Activated B cell treated with CpG ODN at 0.5 μM for 24 hours (primary cell): ENCODE measurements around the gene GABRB2. TPM values are rescaled to one million over a fixed set of nuclear protein-coding genes. Genes with fewer than 3 reads are reported as not detected.

Experiments used
- ATAC-seq: fragments of 200-7000 bp; cut with Tn5 transposase; one replicate; pipeline ENCODE4 v1.10.0; 2021; ENCODE audit warnings: low read depth, mild to moderate bottlenecking, moderate library complexity
- CTCF ChIA-PET: fragments of 350-600 bp; sonication (Branson Sonifier 250); formaldehyde crosslinking; loops from one replicate; lab custom pipeline; 2021; ENCODE audit warnings: antibody characterized with exemption; lab: Charles Lee
- POLR2A ChIA-PET: fragments of 350-600 bp; sonication (Branson Sonifier 250); formaldehyde crosslinking; loops from one replicate; lab custom pipeline; 2021; ENCODE audit warnings: antibody characterized with exemption; lab: Charles Lee
- DNase-seq: peaks from one replicate; pipeline ENCODE4 v3.0.0; 2022
- H3K27ac Mint-ChIP-seq: one replicate; pipeline ENCODE4 v1.8.0; 2020; ENCODE audit warnings: mixed read lengths
- H3K27me3 Mint-ChIP-seq: one replicate; pipeline ENCODE4 v1.8.0; 2021; ENCODE audit warnings: mixed read lengths
- H3K36me3 Mint-ChIP-seq: one replicate; pipeline ENCODE4 v1.8.0; 2021; ENCODE audit warnings: low read depth, mixed read lengths
- H3K4me1 Mint-ChIP-seq: one replicate; pipeline ENCODE4 v1.8.0; 2021; ENCODE audit warnings: mixed read lengths
- H3K4me3 Mint-ChIP-seq: one replicate; pipeline ENCODE4 v1.8.0; 2020; ENCODE audit warnings: mild to moderate bottlenecking, mixed read lengths
- H3K9me3 Mint-ChIP-seq: one replicate; pipeline ENCODE4 v1.8.0; 2020; ENCODE audit warnings: mixed read lengths
- intact Hi-C: fragments of 100-400 bp; cut with micrococcal nuclease; formaldehyde crosslinking; loops from one replicate; pipeline ENCODE4 v1.15.1; 2024
- total RNA-seq: library from RNA; stranded (reverse); gene quantifications from 2 replicates; pipeline ENCODE4 v1.2.3, GENCODE V29; 2022
- TF ChIP-seq, protein P1 (sequence below): fragments of 200-600 bp; IDR thresholded peaks from one replicate; pipeline ENCODE4 v1.8.0; 2022; ENCODE audit warnings: antibody characterized with exemption, mild to moderate bottlenecking

GABRB2 gene
- total RNA-seq, 1 donor from 2014 or later: not detected

DNA sequence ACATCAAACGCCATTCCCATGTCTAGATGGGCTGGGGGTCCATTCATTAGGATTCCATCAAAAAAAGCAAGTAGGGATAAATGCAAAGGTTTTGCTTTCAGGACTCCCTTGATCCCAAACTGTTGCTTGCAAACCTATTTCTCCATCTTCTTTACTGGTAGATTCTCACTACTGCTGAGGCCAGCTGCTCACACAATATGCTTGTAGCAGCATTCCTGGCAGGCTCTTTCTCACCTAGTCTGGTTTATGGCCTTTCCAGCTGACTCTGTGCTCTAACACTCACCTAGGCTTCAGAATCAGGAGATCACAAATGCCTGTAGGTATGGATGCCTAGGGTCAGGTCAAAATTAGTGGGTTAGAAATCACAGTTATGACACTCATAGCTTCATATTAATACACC lies 274.7 kb downstream of the GABRB2 start:
- ChIA-PET POLR2A (no interaction called here), CTCF (no interaction called here)
- no peak overlapping the region for H3K27ac Mint-ChIP-seq

GRCh38 chr5:161269125-161269524 lies 277.4 kb downstream of the GABRB2 start:
- peaks cover 7% of the 10 kb centered on the region for H3K9me3 Mint-ChIP-seq
- POLR2A ChIA-PET: no interaction called here
- no peaks in the 10 kb centered on the region for H3K27me3 Mint-ChIP-seq
- H3K4me1 Mint-ChIP-seq: no peaks in the 10 kb centered on the region
- ATAC-seq: no peak
- TF ChIP-seq, protein P1, sequence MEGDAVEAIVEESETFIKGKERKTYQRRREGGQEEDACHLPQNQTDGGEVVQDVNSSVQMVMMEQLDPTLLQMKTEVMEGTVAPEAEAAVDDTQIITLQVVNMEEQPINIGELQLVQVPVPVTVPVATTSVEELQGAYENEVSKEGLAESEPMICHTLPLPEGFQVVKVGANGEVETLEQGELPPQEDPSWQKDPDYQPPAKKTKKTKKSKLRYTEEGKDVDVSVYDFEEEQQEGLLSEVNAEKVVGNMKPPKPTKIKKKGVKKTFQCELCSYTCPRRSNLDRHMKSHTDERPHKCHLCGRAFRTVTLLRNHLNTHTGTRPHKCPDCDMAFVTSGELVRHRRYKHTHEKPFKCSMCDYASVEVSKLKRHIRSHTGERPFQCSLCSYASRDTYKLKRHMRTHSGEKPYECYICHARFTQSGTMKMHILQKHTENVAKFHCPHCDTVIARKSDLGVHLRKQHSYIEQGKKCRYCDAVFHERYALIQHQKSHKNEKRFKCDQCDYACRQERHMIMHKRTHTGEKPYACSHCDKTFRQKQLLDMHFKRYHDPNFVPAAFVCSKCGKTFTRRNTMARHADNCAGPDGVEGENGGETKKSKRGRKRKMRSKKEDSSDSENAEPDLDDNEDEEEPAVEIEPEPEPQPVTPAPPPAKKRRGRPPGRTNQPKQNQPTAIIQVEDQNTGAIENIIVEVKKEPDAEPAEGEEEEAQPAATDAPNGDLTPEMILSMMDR: no peak
- no peak overlapping the region for H3K4me3 Mint-ChIP-seq
- no peak overlapping the region for H3K27ac Mint-ChIP-seq
- no peaks in the 10 kb centered on the region for H3K36me3 Mint-ChIP-seq
- intact Hi-C loops: no loop called here
- DNase-seq: no peak
- CTCF ChIA-PET: no interaction called here

More for the DNA sequence above, 274.7 kb downstream of the GABRB2 start:
- ATAC-seq: no peak
- DNase-seq: no peak
- Mint-ChIP-seq H3K4me3 (no peak overlapping the region), H3K27me3 (no peaks in the 10 kb centered on the region), H3K9me3 (peaks cover 7% of the 10 kb centered on the region), H3K36me3 (no peaks in the 10 kb centered on the region), H3K4me1 (no peaks in the 10 kb centered on the region)
- TF ChIP-seq, protein P1: no peak
- intact Hi-C loops: no loop called here

DNA sequence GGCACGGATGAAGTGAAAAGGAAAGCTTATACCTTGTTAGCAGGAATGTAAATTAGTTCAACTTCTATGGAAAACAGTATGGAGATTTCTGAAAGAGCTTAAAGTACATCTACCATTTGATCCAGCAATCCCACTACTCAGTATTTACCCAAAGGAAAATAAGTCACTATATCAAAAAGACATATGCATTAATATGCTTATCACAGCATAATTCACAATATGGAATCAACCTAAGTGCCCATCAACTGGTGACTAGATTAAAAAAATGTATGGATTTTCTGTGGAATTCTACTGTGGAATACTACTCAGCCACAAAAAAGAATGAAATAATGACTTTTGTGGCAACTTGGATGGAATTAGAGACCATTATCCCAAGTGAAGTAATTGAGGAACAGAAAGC lies 279.6 kb downstream of the GABRB2 start:
- TF ChIP-seq, protein P1: no peak
- no peaks in the 10 kb centered on the region for H3K36me3 Mint-ChIP-seq
- no peaks in the 10 kb centered on the region for H3K4me1 Mint-ChIP-seq

GRCh38 chr5:161265006-161265405 lies 281.5 kb downstream of the GABRB2 start:
- no peaks in the 10 kb centered on the region for H3K27me3 Mint-ChIP-seq
- no peak overlapping the region for H3K4me3 Mint-ChIP-seq
- no peaks in the 10 kb centered on the region for H3K36me3 Mint-ChIP-seq
- ChIA-PET CTCF (no interaction called here), POLR2A (no interaction called here)
- DNase-seq (no peak), ATAC-seq (no peak)
- H3K4me1 Mint-ChIP-seq: no peaks in the 10 kb centered on the region
- H3K9me3 Mint-ChIP-seq: peaks cover 7% of the 10 kb centered on the region
- intact Hi-C loops: no loop called here
- no peak overlapping the region for H3K27ac Mint-ChIP-seq
- TF ChIP-seq, protein P1: no peak

More for the DNA sequence above, 279.6 kb downstream of the GABRB2 start:
- H3K27me3 Mint-ChIP-seq: no peaks in the 10 kb centered on the region
- intact Hi-C loops: no loop called here
- H3K9me3 Mint-ChIP-seq: peaks cover 7% of the 10 kb centered on the region
- ATAC-seq (no peak), DNase-seq (no peak)
- no peak overlapping the region for H3K4me3 Mint-ChIP-seq
- ChIA-PET CTCF (no interaction called here), POLR2A (no interaction called here)
- H3K27ac Mint-ChIP-seq: no peak overlapping the region

DNA sequence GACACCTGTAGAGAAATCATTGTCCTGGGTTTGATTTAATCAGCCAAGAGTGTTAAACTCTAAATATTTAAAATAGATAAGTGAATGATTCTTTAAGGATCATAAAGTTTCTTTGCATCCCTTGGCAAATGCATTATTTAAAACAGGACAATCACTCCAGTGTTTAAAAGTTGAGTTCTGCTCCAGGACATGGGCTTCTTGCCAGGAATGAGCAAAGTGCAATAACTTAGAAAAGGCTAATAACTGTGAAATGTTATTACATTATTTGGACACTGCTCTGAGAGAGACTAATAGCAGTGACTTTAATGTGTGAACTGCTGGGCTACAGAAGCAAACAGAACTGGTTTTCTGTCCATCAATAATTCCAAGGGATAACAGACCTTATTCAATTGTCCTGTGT lies 283.3 kb downstream of the GABRB2 start:
- Mint-ChIP-seq H3K4me1 (no peaks in the 10 kb centered on the region), H3K9me3 (no peaks in the 10 kb centered on the region), H3K27me3 (no peaks in the 10 kb centered on the region), H3K27ac (no peak overlapping the region), H3K4me3 (no peak overlapping the region), H3K36me3 (no peaks in the 10 kb centered on the region)
- ChIA-PET POLR2A (no interaction called here), CTCF (no interaction called here)
- ATAC-seq (no peak), DNase-seq (no peak)
- intact Hi-C loops: no loop called here
- TF ChIP-seq, protein P1: no peak
